HL-60/S4 treated with phorbol 12-myristate 13-acetate at 8.2 ng/mL for 4 days and 3 days (cell line): Measurements from ENCODE around the gene SEMA3D.

ENCODE experiments used
- in situ Hi-C: fragments of 300-500 bp; cut with MboI; formaldehyde crosslinking; loops from 2 replicates; pipeline ENCODE4 v1.15.0; 2022; ENCODE audit warnings: low sequenced_read_pairs

Gene SEMA3D

DNA sequence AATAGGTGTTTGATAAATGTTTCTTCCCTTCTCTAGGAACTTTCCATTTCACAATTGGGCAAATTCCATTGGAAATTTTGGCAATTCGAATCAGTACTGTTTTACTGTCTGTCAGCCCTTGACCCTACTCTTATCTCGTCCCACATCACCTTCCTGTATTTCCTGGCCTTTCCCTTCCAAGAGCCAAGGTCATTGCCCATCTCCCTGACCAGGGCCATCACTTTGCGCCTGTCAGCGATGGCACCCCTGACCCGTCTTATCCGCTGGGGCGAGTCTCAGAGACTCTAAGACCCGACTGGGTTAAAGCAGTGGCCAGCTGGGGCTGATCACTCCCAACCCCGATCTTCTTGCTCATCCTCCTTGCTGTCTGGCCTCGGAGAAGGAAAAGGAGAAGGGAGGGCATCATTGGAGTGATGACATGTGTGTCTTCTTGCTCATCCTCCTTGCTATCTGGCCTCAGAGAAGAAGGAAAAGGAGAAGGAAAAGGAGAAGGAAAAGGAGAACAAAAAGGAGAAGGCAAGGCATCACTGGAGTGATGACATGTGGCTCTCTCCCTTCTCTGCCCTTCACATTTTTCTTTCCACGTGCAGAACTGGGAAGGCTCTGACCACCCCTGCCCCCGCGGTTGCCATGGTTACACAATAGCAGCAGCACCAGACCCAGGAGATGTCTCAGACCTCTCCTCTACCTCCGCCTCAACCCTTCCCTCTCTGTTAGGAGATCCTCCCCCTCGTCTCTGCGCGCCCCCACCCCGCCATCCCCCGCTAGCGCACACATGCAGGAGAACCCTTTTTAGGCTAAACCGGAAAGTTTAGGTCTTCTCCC lies 2.0 kb downstream of the SEMA3D start:
- in situ Hi-C loops, result no loop called here

DNA sequence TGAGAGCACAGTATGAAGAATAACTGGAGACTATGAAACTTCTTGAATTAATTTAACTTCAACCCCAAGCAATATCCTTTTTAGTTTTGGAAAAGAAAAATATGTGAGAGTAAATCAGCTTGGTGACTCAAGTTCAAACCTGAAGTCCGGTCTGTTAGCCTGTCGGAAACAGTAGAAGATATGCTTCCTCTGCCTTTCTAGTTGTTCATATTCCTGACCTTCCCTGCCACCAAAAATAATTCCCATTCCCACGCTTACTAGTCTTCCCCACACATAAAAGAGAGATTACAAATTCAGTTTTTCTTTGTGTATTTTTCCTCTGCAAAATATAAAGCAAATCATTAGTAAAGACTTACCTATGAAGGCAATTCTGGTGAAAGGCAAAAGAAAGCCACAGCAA lies 3.6 kb downstream of the SEMA3D start:
- in situ Hi-C loops, result no loop called here

DNA sequence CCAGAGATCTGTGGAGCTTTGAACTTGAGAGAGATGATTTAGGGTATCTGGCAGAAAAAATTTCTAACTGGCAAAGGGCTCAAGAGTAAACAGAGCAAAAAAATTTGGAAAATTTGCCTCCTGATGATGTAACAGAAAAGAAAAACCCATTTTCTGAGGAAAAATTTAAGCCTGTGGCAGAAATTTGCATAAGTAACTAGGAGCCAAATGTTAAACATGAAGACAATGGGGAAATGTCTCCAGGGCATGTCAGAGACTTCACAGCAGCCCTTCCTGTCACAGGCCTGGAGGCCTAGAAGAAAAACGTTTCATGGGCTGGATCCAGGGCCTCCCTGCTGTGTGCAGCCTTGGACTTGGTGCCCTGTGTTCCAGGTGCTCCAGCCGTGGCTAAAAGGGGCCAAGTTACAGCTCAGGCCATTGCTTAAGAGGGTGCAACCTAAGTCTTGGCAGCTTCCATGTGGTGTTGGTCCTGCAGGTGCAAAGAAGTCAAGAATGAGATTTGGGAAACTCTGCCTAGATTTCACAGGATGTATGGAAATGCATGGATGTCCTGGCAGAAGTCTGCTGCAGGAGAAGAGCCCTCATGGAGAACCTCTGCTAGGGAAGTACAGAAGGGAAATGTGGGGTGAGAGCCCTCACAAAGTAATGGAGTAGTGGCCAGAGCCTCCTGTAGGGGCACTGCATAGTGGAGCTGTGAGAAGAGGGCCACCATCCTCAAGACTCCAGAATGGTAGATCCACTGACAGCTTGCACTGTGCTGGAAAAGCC lies 8.1 kb downstream of the SEMA3D start:
- in situ Hi-C loops, result no loop called here

DNA sequence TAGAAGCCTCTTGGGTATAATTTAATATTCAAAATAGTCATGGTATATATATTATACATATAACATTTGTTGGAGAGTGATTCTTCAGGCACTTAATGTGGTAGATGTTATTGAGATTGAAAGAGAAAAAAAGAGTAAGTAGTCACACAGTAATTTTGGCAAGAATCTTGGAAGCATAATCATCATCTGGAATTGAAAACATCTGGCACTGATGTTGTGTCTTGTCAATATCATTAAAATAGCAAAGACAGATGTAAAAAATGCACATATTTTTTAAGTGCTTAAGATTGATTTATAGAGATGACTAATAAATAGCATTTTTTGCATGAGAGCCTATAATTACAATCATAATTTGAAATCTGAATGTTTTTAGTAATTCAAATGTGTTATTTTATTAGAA lies 9.5 kb downstream of the SEMA3D start:
- in situ Hi-C loops, result no loop called here

DNA sequence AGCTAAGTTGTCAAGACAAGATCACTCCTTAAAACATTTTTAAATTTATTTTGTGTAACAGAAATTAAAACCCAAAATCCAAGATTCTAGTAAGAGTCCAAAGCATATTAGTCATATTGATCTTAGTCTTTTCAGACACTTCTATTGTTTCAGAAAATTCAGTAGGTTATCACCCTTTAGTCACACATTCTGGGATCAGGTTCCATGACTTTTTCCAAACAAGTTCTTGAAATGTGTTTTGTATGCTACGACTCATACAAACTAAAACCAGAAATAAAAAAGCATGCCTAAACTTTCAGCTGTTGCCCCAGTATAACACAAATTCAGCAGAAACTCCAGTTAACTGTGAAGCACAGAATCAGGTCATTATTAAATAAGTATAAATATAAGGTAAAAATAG lies 10.7 kb downstream of the SEMA3D start:
- in situ Hi-C loops, result no loop called here

DNA sequence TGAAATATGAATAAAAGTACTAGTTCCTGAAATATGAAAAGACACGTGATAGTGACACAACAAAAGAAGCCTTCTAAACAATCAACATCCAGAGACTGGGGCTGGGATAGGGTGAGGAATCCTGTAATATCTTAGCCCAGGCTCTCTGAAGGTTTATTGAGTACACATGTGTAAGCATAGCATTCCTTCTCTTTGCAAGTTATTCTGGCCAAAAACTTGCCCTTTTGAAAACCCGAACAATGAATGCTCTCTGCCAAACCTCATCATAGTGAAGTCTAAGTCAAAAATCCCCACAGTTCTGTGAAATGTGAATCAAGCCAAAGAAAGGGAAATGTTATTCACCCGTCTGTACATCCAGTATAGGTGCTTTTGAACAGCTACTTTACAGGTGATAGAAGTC lies 11.6 kb downstream of the SEMA3D start:
- in situ Hi-C loops, result no loop called here

DNA sequence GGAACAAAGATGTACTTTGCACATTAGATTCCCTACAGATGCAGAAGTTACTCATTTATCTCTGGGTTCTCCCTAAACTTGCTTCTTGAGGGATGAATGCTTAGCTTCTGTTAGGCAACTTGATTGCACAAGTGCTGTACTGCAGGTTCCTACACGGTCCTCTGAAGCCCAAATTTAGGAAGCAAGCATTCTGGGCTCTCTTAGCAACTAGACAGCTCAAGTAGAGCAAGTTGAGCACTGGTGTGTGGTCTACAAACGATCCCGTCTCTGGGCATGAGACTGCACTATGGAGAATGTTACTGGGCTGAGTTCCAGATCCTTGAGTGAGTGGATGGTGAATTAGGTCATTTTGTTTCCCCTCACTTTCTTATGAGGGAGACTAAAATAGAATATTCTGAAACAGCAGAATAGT lies 14.3 kb downstream of the SEMA3D start:
- in situ Hi-C loops, result no loop called here

DNA sequence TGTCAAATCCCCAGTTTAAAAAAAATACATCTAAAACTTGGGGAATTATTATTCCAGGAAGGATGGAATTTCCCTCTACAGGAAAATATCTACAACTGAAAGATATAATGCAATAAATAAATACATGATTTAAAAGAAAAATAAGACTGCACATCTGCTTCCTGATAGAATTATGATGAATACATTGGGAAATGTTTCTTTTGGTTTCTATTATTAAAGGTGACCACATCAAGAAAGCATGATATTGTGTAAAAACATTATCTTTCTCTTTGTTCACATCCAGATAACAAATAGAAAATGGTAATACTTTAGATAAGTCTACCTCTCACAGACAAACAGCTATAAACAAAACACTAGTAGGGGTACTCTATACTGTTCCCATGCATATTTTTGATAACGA lies 19.2 kb downstream of the SEMA3D start:
- in situ Hi-C loops, result no loop called here

DNA sequence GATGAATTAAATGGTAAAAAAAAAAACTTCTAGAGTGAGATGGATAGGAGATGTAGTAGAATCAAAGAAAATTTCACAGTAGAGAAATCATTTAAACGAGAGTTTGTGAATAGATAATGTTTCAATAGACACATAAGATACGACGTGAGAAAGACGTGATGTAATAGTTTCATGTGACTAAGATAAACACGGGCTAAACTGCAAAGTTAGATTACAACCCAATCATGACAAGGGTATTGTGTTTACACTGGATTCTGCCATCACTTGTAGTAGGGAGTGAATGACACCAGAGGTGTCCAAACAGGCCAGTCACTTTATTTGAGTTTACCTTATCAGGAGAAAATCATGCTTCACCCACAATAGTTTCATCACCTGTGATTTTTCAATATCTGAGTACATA lies 21.6 kb downstream of the SEMA3D start:
- in situ Hi-C loops, result no loop called here

DNA sequence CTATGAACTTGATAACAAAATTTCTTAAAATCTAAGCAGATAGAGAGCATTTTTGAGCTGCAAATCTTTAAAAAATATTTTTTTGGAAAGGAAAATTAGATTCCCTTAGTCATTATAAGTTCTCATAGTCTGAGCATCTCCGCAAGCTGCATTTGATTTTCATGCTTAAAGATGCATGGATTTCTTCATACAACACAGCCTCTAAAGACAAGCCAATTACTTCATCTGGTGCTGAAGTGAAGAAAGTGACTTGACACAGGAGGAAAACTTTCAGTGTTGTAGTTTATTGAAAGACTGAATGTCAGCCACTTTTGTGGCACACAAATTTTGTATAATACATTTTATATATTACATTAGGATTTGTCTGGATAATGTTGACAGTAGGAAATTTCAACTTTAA lies 22.5 kb downstream of the SEMA3D start:
- in situ Hi-C loops, result no loop called here

DNA sequence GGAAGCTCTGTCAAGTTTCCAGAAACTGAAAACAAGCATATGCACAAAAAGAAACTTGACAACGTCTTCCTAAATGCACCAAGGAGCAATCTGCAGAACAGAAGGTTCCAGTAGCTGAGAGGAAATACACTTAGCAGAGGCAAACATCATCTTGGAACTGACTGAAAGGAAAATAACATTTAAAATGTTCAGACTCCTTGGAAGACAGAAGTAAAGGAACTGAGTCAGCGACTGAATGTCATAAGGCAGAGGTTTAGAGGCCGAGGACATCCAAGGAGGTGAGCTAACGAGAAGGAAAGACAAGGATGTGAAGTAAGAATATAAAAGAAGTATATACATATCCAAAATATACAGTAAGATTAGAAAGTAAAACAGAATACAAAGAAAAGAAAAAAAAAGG lies 24.1 kb downstream of the SEMA3D start:
- in situ Hi-C loops, result no loop called here

DNA sequence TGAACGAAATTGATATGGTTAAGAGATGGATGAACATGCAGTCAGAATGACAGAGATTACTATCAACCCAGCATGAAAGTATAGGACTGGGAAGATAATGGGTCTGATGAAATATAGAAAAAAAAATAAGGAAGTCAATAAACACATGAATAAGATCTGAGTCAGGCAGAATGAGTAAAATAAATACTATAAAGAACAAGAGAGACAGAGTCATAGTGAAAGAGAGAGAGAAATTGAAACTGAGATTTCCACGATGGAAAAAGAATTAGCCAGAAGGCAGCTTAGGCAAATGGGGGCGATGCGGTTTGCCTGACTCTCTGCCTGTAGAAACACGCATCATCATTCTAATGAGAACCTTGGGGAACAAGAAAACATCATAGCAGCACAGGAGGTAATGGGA lies 26.6 kb downstream of the SEMA3D start:
- in situ Hi-C loops, result no loop called here

DNA sequence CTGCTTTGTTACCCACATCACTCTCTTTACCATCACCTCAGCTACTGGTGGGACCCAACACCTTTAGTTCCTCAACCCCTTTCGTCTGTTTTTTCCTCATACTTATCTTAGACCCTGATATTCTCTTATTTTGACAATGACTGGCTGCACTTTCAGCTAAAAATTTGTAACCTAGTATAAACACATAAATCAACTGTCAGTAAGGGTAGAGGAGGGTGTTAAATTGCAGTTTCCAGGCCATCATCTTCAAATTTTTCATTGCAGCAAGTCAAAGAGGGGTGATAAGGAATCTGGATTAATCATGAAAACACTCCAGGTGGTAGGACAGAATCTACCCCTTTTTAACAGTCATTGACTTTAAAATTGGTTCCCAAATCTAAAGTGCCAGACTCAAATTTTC lies 27.9 kb downstream of the SEMA3D start:
- in situ Hi-C loops, result no loop called here

DNA sequence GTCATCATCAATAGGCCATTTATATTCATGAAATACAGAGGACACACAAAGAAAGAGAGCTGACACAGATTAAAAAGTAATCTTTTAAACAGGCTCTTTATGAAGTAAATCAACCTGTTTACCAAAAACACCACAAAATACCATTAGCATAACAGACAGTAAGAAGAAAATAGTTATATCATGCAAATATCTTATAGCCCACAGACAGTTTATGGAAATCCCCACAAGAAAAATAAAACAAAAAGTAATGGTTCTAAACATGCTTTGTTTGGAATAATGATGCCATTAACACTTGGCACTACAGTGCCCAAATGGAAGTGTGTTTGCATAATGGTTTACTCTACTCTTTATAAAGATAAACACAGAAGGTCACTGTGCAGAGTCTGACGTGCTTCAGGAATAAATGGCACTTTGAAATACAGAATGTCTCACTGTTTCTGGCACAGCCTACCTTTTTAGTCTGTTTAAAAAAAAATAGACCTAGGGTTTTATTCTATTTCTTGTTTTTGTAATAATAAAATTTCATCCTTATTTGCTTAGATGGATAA lies 30.1 kb downstream of the SEMA3D start:
- in situ Hi-C loops, result no loop called here

DNA sequence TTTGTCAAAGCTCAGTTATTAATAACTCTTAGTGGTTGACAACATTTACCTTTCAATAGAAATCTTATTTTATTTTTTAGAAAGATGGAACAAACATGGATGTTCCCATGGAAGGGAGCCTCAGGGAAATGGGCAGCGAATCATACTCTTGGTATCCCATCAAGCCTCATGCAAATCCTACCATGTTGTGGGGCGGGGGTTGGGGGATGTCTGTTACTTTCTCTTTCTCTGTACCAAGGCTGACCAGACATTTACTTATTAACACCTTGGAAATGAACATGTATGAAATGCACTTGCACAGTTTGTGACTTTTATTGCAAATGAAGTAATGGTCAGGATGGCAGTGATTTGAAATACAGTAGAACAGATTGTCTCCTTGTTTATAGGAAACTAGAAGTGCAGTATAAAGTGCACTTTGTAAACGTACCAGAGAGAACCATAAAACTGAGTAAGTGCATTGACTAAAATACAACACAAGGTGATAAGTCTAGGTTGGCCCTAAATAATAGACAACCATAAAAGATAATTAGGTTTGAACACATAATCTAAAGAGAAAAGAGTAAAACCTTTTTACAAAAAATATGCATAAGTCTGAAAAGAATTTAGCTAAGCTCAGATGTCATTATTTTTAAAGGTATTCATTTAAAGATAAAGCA lies 32.4 kb downstream of the SEMA3D start:
- in situ Hi-C loops, result no loop called here

DNA sequence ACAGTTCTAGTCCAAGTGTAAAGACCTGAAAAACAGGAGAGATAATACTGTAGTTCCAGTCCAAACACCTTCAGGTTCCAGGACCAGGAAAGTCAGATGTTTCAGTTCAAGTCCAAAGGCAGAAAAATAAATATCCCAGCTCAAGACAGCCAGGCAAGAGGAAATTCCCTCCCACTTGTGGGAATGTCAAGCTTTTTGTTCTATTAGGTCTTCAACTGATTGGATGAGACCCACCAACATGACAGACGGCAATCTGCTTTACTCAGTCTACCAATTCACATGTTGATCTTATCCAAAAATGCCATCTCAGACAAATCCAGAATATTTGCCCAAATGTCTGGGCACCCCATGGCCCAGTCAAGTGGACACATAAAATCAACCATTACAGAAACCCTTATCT lies 33.1 kb downstream of the SEMA3D start:
- in situ Hi-C loops, result no loop called here

DNA sequence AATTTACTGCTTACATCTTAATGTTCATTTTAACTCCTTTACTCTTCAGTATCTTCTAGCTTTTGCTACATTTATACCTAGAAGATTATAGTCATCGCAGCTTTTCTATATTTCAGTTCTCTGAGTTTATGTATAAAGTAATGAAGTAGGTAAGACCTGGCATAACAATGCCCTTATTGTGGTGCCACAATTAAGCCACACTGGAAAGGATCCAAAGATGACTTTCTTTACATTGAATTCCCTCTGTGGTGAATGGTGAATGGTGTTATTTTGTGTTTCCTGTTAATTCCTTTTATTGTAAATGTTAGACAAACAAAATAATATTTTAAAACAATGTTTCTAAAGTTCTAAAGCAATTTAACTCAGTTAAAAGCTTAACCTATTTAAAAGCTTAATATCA lies 36.2 kb downstream of the SEMA3D start:
- in situ Hi-C loops, result no loop called here

DNA sequence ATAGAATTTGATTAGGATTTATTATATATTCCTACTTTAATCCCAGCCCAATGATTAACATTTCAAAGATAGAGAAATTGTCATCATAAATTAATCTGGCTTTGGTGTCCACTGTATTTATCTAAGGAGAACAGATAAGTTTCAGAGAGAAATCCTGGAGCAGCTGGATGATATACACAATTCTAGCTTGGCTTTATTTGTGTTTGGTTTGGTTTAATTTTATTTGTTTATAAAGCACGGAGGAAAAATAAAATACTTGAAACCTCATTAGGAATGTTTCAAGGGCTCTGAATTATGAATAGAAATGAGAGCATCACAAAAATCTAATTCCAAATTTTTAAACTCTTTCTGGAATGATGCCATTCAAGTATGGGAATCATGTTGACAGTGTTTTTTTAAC lies 42.1 kb downstream of the SEMA3D start:
- in situ Hi-C loops, result no loop called here

DNA sequence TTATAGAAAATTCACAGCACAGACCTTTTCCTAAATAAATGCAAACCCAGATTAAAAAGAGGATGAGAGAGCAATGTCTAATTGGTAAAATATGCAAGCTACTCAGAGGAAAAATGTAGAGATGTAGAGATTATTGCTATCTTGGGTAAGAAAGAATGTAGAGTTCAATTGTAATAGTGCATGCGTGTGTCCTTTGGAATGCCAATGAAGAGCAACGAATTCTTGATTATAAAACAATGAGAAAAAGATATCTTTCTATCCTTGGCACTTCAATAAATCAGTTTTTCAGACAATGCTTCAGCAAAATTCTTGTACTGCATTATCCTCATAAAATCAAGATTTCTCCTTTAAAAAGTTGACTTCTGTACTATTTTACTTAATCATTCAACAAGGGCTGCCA lies 50.9 kb downstream of the SEMA3D start:
- in situ Hi-C loops, result no loop called here

DNA sequence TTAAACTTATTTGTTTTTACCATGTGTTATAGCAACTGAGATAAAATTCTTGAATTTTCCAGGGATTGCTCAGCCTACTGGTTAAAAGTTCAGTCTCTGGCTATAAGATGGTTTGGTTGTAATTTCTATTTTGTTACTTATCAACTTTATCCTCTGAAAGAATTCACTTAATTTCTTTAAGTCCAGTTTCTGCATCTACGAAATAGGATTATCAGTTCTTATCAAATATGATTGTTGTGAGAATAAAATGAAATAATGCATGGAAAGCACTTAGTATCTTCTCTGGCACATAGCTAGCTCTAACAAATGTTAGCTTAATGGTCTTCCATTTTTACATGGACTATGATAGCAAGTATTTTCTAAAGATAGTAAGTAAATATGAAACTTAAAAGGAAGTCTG lies 53.3 kb downstream of the SEMA3D start:
- in situ Hi-C loops, result no loop called here

DNA sequence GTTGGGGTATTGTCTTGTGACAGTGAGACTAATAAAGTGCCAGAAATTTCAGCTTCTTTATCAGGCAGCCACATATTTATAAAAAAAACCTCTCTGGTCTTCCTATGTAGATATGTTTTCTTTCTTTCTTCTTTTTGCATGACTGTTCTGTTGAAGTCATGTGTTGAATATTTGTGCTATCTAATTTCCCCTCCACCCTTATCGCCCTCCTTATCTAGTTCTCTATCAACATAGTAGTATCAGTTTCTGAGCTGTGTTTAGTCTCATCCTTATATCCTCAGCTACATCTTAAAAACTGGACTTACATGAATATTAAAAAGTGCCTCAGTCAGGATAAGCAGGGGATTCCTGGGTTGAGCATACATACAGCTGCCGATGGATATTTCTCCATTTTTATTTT lies 53.9 kb downstream of the SEMA3D start:
- in situ Hi-C loops, result no loop called here

DNA sequence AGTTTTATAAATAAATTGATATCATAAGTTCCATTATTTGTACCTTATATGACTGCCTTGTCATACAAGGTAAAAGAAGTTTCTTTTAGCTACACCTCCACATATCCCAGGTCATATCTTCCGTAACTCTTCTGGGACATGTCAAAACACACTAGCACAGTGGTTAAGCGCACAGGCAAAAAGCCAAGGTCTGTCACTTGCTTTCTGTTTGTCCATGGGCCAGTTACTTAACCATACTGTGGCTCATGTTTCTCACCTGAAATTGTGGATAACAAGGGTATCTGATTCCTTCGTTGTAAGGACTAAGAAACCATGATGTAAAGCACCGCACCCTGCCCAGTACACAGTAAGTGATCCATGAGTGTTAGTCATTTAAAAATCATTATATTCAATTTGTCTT lies 56.2 kb downstream of the SEMA3D start:
- in situ Hi-C loops, result no loop called here
